Stimulated activated CD8-positive, alpha-beta memory T cell treated with anti-CD3 and anti-CD28 coated beads, Interleukin-4, amount 100 ng/mL, for 1 hour (primary cell): ENCODE data around the gene CREB3L1.

ENCODE experiments used
- DNase-seq, 2 donors: peaks; one replicate each; pipeline ENCODE4 v3.0.0-alpha.2; 2020; ENCODE audit warnings: low read depth in 2 of 2, low spot score in 1 of 2

The CREB3L1 gene

DNA sequence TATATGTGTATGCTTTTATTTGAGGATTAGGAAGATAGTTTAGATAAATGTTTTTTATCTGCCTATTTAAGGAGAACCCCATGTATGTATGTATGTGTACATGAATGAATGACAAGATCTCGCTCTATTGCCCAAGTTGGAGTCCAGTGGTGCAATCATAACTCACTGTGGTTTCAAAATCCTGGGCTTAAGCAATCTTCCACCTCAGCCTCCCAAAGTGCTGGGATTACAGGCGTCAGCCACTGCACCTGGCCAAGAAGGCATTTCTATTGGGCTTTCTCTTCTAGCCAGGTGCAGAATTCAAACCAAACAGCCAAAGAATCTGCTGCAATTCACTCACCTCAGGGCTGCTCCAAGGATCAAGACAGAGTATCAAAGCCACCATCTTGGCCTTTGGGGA is 44.3 kb downstream of the CREB3L1 start:
- DNase-seq, result no peak

DNA sequence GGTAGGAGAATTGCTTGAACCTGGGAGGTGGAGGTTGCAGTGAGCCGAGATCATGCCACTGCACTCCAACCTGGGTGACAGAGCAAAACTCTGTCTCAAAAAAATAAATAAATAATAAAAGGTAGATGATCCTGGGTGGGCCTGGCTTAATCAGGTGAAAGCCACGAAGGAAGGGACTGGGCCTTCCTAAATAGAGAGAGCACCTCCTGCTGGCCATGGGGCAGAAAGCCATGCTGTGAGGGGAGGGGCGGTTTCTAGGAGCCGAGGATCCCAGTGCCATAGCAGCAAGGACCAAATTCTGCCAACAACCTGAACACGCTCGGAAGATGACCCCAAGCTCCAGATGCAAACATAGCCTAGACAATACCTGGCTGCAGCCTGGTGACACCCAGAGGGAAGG is 45.3 kb downstream of the CREB3L1 start:
- DNase-seq, result no peak

GRCh38 chr11:46326813-46327416 is 49.5 kb downstream of the CREB3L1 start:
- DNase-seq, result no peak

DNA sequence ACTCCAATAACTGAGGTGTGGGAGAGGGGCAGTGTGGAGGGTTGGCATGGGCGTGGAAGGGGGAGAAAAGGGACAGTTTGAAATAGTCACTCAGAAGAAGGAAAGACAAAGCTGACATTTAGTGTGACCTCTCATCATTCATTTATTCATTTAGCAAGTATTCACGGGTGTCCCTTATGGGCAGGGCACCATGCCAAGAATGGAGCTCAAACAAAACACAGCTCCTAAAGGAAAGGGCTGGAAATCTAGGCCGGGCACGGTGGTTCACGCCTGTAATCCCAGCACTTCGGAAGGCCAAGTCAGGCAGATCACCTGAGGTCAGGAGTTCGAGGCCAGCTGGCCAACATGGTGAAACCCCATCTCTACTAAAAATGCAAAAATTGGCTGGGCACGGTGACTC is 50.4 kb downstream of the CREB3L1 start:
- DNase-seq, result no peak

DNA sequence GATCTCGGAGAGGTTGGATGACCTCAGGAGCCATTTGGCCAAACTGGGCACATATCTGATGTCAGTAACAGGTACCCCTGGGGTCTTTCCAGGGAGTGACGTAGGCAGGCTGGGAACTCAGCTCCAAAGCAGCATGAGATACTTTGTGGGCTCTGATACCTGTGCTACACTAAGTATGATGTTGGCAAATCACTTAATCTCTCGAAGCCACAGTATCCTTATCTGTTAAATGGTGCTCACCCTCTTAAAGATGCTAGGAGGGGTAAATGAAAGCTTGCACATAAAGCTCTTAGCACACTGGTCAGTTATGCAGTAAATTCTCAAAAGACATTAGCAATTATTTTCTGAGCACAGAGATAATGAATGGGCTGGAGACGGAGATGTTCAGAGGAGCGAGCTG is 52.7 kb downstream of the CREB3L1 start:
- no peak for DNase-seq

DNA sequence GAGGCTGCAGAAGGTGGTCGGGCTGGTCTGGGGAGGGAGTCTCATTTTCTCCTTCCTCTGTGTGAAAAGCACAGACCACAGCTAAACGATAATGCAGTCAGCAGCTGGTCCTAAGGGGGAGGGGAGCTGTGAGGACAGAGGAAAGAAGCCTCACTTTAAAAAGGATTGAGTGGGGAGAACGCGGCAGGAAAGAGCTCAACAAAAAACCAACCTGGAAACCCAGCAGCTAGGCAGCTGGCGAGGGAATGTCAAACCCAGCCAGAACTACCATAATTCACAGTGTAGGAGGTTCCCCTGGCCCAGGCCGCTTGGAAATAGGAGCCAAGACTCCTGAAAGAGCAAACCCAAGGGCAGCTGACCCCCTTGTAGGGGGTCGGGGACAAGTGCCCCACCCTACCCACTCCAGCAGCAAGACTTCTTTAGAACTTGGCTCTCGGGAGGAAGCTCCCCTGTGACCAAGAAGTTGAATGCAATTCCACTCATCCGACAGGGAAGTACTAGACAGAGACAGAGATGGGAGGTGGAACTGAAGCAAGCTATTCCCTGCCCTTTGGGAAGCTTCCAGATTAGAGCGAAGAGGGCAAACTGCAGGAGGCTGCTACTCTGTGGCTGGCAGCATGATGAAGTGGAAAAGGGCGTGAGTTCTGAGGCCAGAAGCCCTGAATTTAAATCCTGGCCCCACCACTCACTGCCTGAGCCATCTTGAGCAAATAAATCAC is 53.3 kb downstream of the CREB3L1 start:
- DNase-seq, result no peak

DNA sequence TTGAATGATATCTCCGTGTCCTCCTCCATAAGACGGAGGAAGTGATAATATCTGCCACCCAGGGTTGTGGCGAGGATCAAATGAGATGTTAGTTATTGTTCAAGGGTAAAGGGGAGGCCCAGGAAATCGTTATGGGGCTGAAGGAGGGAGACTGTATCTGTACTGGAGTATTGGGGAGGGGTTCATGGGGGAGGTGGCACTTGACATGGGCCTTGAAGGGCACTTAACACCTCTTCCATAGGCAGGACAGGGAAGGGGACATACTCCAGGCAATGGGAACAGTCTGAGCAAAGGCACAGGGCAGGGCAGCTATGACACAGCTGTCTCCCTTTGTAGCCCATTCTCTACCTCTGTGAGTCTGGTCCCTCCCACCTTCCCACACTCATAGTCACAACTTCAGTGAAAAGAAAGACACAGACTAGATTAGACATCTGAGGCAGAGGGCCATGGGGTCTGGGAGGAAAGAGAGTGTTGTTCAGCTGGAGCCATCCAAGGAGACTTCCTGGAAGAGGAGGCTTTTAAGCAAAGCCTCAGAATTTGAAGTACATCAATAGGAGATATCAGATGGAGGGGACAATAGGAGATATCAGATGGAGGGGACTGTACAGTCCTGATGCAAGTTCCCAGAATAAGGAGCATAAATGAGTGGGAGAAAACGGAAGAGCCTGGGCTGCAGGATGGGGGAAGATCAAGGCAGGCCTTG is 54.0 kb downstream of the CREB3L1 start:
- no peak for DNase-seq

DNA sequence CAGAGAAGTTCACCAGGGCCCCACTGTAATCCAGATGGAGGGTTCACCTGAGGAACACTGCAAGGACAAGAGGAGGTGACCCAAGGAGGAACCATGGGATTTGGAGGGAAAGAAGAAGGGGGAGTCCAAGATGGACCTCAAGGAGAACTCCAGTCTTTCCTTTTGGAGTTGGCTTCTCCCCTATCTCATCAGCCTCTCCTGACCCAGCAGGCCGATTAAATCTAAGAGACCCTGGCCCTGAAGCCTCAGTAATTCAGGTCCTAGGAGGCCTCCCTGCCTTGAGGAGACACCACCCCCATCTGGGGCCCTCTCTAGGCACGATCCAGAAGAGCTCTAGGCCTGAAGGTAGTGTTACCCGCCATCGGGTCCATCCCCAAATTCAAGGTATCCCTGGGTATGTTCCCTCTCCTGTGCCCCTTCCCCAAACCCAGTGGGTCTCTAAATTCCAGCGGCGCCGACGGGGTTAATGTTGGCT is 54.7 kb downstream of the CREB3L1 start:
- no peak for DNase-seq

GRCh38 chr11:46332568-46333393 is 55.3 kb downstream of the CREB3L1 start:
- DNase-seq, result no peak

- no peak for DNase-seq
These were observed 56.0 kb downstream of the CREB3L1 start for GRCh38 chr11:46333394-46333947.

DNA sequence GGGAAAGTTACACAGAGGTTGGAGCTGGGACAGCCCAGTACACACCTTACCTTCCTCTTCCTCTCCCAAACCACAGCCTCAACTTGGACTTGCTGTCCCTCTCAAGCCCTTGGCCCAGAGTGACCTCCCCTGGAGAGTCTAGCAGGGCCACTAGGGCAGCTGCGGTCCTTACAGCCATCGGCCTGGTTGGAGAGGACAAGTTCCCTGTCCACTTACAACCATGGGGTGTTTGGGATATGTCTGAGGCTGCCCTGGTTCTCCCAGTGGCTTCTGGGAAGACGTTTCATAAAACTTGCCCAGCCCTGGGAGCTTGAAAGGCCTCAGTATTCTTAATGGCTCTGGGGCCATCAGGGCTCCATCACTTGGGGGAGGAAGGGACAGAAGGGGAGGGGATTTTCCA is 56.7 kb downstream of the CREB3L1 start:
- no peak for DNase-seq

DNA sequence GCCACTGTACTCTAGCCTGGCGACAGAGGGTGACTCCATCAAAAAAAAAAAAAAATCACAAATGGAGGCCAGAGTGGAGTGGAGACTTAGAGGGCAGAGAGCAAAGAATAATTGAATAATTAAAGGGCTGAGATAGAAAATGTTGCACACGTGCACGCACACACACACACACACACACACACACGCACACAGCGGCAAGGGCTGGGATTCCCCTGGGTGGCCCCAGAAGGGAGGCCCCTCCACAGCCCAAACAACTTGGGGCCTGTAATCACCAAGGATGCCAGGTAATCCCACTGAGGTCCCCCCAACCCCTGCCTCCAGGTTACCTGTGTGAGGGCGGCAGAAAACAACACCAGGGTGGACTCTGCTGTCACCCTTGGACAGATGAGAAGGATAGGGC is 57.8 kb downstream of the CREB3L1 start:
- DNase-seq, result no peak

GRCh38 chr11:46335890-46336562 is 58.6 kb downstream of the CREB3L1 start:
- DNase-seq, result no peak

DNA sequence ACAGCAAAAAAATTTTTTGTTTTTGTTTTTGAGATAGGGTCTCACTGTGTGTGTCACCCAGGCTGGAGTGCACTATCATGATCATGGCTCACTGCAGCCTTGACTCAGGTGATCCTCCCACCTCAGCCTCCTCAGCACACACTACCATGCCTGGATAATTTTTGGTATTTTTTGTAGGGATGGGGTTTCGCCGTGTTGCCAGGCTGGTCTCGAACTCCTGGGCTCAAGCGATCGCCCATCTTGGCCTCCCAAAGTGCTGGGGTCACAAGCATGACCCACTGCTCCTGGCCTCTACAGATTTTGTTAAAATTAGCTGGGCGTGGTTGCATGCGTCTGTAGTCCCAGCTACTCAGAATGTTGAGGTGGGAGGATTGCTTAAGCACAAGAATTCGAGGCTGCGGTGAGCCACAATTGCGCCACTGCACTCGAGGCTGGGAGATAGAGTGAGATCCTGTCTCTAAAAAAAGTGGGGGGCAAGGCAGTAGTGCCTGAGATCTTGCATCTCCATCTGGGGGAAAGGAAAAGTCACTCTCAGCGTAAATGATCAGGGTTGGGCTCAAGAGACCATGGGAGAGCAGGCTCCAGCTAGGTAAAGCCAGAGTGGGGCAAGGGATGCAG is 59.2 kb downstream of the CREB3L1 start:
- DNase-seq, result no peak

DNA sequence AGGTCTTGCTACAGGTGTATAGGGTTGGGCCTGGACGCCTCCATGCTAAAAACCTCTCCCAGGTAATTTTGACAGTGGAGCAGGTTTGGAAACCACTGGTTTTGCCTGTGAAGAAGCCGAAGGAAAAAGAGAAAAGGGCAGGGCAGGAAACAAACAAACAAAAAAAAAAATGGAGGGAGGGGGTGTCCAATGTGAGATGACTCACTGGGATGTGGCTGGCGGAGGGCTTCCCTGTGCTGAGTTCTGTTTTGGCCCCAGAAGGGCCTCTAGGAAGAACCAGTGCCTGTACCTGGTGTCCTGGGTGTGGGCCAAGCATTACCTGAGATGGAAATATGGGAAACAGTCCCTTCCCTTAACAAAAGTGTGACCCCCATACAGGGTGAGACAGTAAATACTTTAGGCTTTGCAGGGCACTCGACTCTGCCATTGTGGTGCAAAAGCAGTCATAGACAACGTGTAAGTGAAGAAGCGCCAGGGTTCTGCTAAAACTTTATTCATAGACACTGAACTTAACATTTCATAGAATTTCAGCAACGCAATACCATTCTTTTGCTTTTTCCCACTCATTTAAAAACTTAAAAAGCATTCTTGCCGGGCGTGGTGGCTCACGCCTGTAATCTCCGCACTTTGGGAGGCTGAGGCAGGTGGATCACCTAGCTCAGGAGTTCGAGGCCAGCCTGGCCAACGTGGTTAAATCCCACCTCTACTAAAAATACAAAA is 60.3 kb downstream of the CREB3L1 start:
- no peak for DNase-seq

- DNase-seq, result no peak
These were observed 61.1 kb downstream of the CREB3L1 start for GRCh38 chr11:46338636-46338987.

DNA sequence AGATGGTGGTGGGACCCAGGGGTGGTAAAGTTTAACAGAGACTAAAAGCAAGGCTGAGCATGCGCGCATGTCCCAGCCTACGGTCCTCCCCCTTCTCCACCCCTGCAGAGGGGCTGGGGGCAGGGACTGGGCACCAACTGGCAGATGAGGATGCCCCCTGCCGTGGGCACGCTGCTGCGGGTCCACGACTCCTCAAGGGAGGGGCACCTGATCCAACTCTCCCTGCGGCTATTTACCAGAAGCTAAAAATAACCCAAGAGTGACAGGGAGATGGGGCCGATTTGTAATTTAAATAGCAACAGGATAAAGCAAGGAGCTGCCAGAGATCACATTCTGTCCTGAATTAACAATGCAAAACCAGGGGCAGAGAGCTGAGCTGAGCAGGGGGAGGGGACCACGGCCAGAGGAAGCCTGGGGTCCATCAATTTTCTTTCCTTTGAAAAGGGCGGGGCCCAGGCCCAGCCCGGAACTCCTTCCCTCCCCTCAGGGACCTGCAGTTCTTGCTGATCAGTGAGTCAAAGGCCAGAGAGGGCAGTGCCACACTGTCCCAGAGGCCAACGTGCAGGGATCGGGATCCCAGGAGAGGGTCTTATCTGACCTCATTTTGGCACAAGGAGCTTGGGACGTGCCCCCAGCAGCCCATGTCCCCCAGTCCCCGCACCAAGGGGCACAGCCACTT is 61.7 kb downstream of the CREB3L1 start:
- DNase-seq, result no peak

DNA sequence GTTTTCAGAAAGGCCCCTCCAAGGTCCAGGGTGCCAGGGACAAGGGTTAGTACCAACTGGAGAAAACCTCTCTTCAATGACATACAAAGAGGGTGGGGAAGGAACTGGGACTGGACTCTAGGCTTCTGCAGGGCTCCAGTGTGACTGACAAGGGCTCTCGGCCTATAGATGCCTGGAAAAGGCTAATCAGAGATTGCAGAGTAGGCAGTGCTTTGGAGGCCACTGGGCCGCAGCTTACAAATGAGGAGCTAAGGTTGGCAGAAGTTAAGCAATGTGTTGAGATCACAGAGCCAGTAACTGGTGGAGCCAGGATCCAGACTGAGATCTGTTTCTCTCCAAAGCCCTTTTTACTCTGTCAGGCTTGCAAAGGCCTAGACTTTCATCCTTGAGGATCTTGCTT is 62.4 kb downstream of the CREB3L1 start:
- no peak for DNase-seq

DNA sequence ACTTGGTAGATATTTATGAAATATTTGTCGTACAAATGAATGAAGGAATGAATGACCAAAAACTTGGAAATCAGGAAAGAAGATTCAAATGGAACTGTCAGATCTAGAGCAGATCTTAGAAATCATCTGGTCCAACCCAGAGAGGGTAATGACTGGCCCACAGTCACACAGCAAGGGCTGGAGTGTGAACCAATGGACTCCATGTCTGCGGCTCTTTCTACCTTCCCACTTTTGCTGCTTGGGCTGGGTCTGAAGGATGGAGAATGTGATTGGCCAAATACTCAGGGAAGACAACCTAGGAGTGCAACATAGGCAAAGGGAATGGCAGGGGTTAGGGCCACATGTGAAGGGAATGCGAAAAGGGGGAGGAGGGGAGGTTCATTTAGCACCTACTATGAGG is 64.0 kb downstream of the CREB3L1 start:
- DNase-seq, result no peak
